Adrenal gland (tissue), 19 donors: ENCODE data around the gene MEIOB. TPM values are rescaled to one million over a fixed set of nuclear protein-coding genes. Genes with fewer than 3 reads are reported as not detected.
A peak's percentile ranks its signal among the peaks of the same experiment; 100 is the strongest.
"Not testable (repeated sequence)": the region's sequence is repeated elsewhere in the genome, so short reads cannot be mapped to it uniquely, and the experiment has no call there.

Experiments used
- DNase-seq, 7 donors: peaks; one replicate each; pipeline ENCODE4 v3.0.0-alpha.2; 2019 to 2020
- H3K27ac ChIP-seq, 5 donors: fragments of 200-600 bp; sonication (generic) in 4 of 5; 1 replicate in 3 of 5; 2 replicates in 2 of 5; pipeline versions ENCODE4 v1.5.1 to v1.8.0; 2016 to 2020; ENCODE audit warnings: mild to moderate bottlenecking in 1 of 5
- H3K27me3 ChIP-seq: fragments of 200-600 bp; 2 replicates; pipeline ENCODE4 v1.8.0; 2021
- H3K36me3 ChIP-seq, 2 donors: fragments of 200-600 bp; replicated peaks in 1 of 2; 1 replicate in 1 of 2; 2 replicates in 1 of 2; pipeline versions ENCODE4 v1.5.1 to v1.8.0; 2018 to 2022
- H3K4me1 ChIP-seq, 2 donors: fragments of 200-600 bp; replicated peaks in 1 of 2; 1 replicate in 1 of 2; 2 replicates in 1 of 2; pipeline versions ENCODE4 v1.5.1 to v1.8.0; 2018 to 2021
- H3K4me3 ChIP-seq, 4 donors: fragments of 200-600 bp; sonication (generic) in 3 of 4; one replicate each; pipeline ENCODE4 v1.5.1; 2016 to 2018
- H3K9me3 ChIP-seq, 3 donors: fragments of 200-600 bp; sonication (generic) in 1 of 3; replicated peaks in 1 of 3; 1 replicate in 2 of 3; 2 replicates in 1 of 3; pipeline versions ENCODE4 v1.5.1 to v1.8.0; 2016 to 2021
- POLR2A ChIP-seq, 2 donors: fragments of 450-650 bp; IDR thresholded peaks; one replicate each; pipeline ENCODE4 v1.6.1; 2017; ENCODE audit warnings: antibody characterized with exemption in 2 of 2, mild to moderate bottlenecking in 2 of 2, moderate library complexity in 1 of 2
- WGBS, 4 donors: extraction: QIAGEN DNeasy Blood & Tissue Kit in 2 of 4; methylation state at CpG; one replicate each; pipeline versions ENCODE4 v1.1.5 to v1.1.7; 2013 to 2017; 5-methylcytosine and 5-hydroxymethylcytosine counted together
- intact Hi-C, 2 donors: fragments of 100-400 bp; cut with DNase I; formaldehyde crosslinking; loops; one replicate each; pipeline versions ENCODE4 v1.14.1 to v1.15.0; 2022 to 2023
- long read RNA-seq, 10 donors: library from polyadenylated mRNA in 3 of 10; unstranded in 2 of 10; stranded (forward) in 1 of 10; transcript quantifications; one replicate each; pipeline ENCODE4 v2.0.0 and lab custom pipeline, GENCODE V29; 2021 to 2026
- polyA plus RNA-seq, 3 donors: library from polyadenylated mRNA; stranded (reverse); fragments of 200-250 nt in 2 of 3; fragments of 350-450 nt in 1 of 3; fragmentation: Illumina TruSeq in 1 of 3; extraction: RNeasy Lipid Tissue Mini Kit (QIAGEN cat#74804) in 1 of 3; gene quantifications; one replicate each; pipeline ENCODE4 v1.2.3, GENCODE V29; 2013 to 2014
- total RNA-seq, 9 donors: library from RNA; depleted of rRNA in 4 of 9; stranded (reverse); fragments of >200 nt in 4 of 9; fragments of 120-200 nt in 1 of 9; fragmentation: NEBNext Ultra II Directional in 1 of 9; extraction: Animal tissue kit (Norgen Biotek cat#: 25700) in 1 of 9; gene quantifications; one replicate each; pipeline versions ENCODE4 v1.1.0 to v1.2.4, GENCODE V29; 2013 to 2023
- TF ChIP-seq, protein P1 (sequence below), 6 experiments: fragments of 450-650 bp in 4 of 6; fragments of 200-600 bp in 2 of 6; sonication (generic) in 1 of 6; IDR thresholded peaks; 1 replicate in 5 of 6; 2 replicates in 1 of 6; pipeline versions ENCODE4 v1.5.1 to v1.8.0; 2016 to 2021; ENCODE audit warnings: antibody characterized with exemption in 6 of 6, mild to moderate bottlenecking in 2 of 6, moderate library complexity in 1 of 6
- donor health status: healthy with polysubstance abuse.
- donor health status: Bipolar disorder and iron deficiency.
- donor health status: DM: yes; HTN: yes; CAD: no.
- donor health status: DM: no; HTN: no; CAD: no.
- donor health status: DM: no; HTN: no; CAD: no.
- donor health status: DM: yes; HTN: yes; CAD: no.

The MEIOB gene, protein sequence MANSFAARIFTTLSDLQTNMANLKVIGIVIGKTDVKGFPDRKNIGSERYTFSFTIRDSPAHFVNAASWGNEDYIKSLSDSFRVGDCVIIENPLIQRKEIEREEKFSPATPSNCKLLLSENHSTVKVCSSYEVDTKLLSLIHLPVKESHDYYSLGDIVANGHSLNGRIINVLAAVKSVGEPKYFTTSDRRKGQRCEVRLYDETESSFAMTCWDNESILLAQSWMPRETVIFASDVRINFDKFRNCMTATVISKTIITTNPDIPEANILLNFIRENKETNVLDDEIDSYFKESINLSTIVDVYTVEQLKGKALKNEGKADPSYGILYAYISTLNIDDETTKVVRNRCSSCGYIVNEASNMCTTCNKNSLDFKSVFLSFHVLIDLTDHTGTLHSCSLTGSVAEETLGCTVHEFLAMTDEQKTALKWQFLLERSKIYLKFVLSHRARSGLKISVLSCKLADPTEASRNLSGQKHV
- total RNA-seq = under 1 TPM in 1 of 9 donors, not detected in 8; 0.23 TPM
- not detected for polyA plus RNA-seq
- long read RNA-seq, donor 1 = 0 reads
- long read RNA-seq, donor 2 = 0 reads
- long read RNA-seq, donor 3 = 0 reads
- long read RNA-seq, donor 4 = 0 reads
- long read RNA-seq, donor 5 = 0 reads
- long read RNA-seq, donor 6 = 0 reads
- long read RNA-seq, donor 7 = 0 reads
- long read RNA-seq, donor 8 = 0 reads
- long read RNA-seq, donor 9 = 0 reads
- long read RNA-seq, donor 10 = 0 reads

DNA sequence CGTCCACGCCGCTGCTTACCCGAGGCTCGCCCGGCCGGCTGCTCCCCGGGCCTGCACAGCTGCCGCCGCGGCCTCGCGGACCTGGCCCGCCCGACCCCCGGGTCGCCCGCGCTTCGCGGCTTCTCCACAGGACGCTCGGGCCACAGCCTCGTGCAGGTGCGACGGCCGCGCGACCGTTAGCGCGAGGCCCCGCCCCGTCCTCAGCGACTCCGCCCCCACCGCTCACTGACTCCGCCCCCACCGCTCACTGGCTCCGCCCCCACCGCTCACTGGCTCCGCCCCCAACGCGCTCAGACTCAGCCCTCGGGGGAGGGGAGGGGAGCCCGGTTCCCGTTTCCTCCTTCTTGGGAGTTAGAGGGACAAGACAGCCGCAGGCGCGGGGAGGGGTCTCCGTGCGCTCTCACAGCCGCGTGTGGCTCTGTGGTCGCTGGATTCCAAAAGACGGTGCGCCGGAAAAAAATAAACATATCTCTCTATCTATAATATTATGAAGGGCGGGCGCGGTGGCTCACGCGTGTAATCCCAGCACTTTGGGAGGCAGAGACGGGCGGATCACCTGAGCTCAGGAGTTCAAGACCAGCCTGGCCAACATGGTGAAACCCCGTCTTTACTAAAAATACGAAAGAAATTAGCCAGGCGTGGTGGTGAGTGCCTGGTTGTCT is at the start of gene MEIOB:
MEIOB (minus strand) TSS at position 191 of the 662 bp plus-strand sequence. CDS start 3,989 bp downstream, outside the sequence.
- peak; percentile 13 to 42 (median 23) for DNase-seq
- no peaks in the 10 kb centered on the region for H3K36me3 ChIP-seq
- intact Hi-C loops = no loop called here
- 4 to 38% (median 11%) methylated on average over 8 to 68 of the region's 68 CpGs for WGBS, 4 donors
- no peaks in the 10 kb centered on the region for H3K4me1 ChIP-seq
- H3K4me3 ChIP-seq = peak within 1 kb of the TSS in 1 of 4 donors; percentile 36
- no peaks in the 10 kb centered on the region for H3K9me3 ChIP-seq
- no peak within 1 kb of the TSS for H3K27ac ChIP-seq
- H3K27me3 ChIP-seq = peaks cover 20% of the 10 kb centered on the region
- TF ChIP-seq, protein P1, sequence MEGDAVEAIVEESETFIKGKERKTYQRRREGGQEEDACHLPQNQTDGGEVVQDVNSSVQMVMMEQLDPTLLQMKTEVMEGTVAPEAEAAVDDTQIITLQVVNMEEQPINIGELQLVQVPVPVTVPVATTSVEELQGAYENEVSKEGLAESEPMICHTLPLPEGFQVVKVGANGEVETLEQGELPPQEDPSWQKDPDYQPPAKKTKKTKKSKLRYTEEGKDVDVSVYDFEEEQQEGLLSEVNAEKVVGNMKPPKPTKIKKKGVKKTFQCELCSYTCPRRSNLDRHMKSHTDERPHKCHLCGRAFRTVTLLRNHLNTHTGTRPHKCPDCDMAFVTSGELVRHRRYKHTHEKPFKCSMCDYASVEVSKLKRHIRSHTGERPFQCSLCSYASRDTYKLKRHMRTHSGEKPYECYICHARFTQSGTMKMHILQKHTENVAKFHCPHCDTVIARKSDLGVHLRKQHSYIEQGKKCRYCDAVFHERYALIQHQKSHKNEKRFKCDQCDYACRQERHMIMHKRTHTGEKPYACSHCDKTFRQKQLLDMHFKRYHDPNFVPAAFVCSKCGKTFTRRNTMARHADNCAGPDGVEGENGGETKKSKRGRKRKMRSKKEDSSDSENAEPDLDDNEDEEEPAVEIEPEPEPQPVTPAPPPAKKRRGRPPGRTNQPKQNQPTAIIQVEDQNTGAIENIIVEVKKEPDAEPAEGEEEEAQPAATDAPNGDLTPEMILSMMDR (IDR thresholded peaks at IDR 0.05) = no peak
- no peak for TF ChIP-seq POLR2A (IDR thresholded peaks at IDR 0.05)

DNA sequence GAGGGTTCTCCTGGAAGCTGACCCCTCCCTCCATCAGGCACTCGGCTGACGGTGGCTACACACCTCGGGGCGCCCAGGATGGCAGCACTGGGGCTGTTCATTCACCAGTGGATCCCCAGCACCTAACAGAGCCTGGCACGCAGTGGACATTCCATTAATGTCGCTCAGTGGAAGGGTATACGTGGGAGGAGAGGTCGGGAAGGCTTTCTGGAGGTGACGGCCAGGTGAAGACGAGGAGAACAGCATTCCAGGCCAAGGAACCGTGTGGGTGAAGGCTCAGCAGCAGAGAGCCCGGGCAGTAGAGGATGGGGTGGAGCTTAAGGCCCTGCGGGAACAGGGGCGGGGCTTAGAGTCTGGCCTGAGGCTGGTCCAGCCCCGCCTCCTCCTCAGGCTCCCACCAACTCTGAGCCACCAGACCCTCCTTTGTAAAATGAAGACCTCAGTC is 48.8 kb upstream of the MEIOB start:
- intact Hi-C loops = no loop called here

DNA sequence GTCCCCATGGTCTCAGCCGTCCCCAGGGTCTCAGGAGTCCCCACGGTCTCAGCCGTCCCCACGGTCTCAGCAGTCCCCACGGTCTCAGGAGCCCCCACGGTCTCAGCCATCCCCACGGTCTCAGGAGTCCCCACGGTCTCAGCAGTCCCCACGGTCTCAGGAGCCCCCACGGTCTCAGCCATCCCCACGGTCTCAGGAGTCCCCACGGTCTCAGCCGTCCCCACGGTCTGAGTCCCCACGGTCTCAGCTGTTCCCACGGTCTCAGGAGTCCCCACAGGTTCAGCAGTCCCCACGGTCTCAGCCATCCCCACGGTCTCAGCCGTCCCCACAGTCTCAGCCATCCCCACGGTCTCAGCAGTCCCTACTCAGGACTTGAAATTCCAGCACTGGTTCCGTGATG is 48.2 kb upstream of the MEIOB start:
- H3K4me1 ChIP-seq, H3K36me3 ChIP-seq, H3K27ac ChIP-seq, DNase-seq, intact Hi-C loops, H3K4me3 ChIP-seq, H3K9me3 ChIP-seq: not testable (repeated sequence)
- peaks cover 63% of the 10 kb centered on the region for H3K27me3 ChIP-seq
- 51 to 70% (median 62%) methylated on average over 8 to 21 of the region's 21 CpGs for WGBS, 4 donors

More for the DNA sequence above, 48.8 kb upstream of the MEIOB start:
- no peaks in the 10 kb centered on the region for H3K36me3 ChIP-seq
- H3K4me3 ChIP-seq = no peak overlapping the region
- no peaks in the 10 kb centered on the region for H3K9me3 ChIP-seq
- 9 to 29% (median 15%) methylated on average over 7 to 15 of the region's 15 CpGs for WGBS, 4 donors
- peak in 2 of 7 donors; percentile 41 for DNase-seq
- no peak overlapping the region for H3K27ac ChIP-seq
- TF ChIP-seq, protein P1 (IDR thresholded peaks at IDR 0.05) = no peak
- TF ChIP-seq POLR2A (IDR thresholded peaks at IDR 0.05) = no peak
- H3K27me3 ChIP-seq = peaks cover 60% of the 10 kb centered on the region
- H3K4me1 ChIP-seq = peaks cover 0 to 8% of the 10 kb centered on the region in 2 donors

DNA sequence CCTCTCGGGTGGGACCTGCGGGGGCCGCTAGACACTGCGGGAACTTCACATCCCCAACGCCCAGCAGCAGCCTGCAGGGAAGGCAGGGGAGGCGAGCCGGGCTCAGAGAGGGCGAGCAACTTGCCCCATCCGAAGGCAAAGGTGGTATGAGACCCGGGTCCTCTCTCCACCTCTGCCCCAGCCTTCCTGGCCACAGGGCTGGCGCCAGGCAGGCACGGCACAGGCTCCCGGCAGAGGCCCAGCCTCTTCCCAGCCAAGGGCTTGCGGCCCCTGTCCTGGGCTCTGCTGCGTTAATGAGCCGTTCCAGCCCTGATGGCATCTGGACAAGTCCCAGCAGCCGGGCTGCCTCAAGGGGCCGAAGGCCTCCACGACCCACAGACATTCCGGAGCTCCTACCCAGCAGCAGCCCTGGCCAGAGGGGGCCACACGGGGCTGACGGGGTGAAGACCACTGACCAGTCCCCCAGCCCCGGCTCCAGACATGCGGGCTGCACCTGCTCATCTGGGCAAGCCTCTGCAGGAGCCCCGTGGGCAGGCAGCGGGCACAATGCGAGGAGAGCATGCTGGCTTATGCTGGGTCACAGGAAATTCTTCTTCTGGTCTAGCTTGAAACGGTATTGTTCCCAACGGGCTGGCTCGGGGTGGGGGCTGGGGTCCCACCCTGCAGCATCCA is 47.5 kb upstream of the MEIOB start:
- Histone ChIP-seq H3K4me1 (peaks cover 0 to 8% of the 10 kb centered on the region in 2 donors), H3K27ac (no peak overlapping the region), H3K27me3 (peaks cover 63% of the 10 kb centered on the region), H3K9me3 (no peaks in the 10 kb centered on the region), H3K36me3 (no peaks in the 10 kb centered on the region), H3K4me3 (no peak overlapping the region)
- TF ChIP-seq, protein P1 (IDR thresholded peaks at IDR 0.05) = no peak
- TF ChIP-seq POLR2A (IDR thresholded peaks at IDR 0.05) = no peak
- WGBS, 4 donors = 32 to 43% (median 35%) methylated on average over 5 to 30 of the region's 30 CpGs
- DNase-seq = no peak
- intact Hi-C loops = no loop called here
